Stromal cell of bone marrow (primary cell): ENCODE data around the gene BMPR1B.
"Not testable (repeated sequence)": the region's sequence is repeated elsewhere in the genome, so short reads cannot be mapped to it uniquely, and the experiment has no call there.

Experiments used
- DNase-seq: peaks from one replicate; pipeline ENCODE4 v3.0.0-alpha.2; 2012; ENCODE audit warnings: low read depth

BMPR1B gene

GRCh38 chr4:95091272-95091671 is 333.5 kb downstream of the BMPR1B start:
- DNase-seq = peak; percentile 5

GRCh38 chr4:95092766-95093165 is 335.0 kb downstream of the BMPR1B start:
- DNase-seq = no peak

- no peak for DNase-seq
Measured at GRCh38 chr4:95093460-95093859, 335.7 kb downstream of the BMPR1B start.

GRCh38 chr4:95093936-95094929 is 336.5 kb downstream of the BMPR1B start:
- no peak for DNase-seq

GRCh38 chr4:95095348-95095974 is 337.7 kb downstream of the BMPR1B start:
- DNase-seq = peak; percentile 69

GRCh38 chr4:95102162-95102790 is 344.5 kb downstream of the BMPR1B start:
- no peak for DNase-seq

- no peak for DNase-seq
Measured at GRCh38 chr4:95105112-95105511, 347.4 kb downstream of the BMPR1B start.

GRCh38 chr4:95105983-95106382 is 348.2 kb downstream of the BMPR1B start:
- DNase-seq = no peak

GRCh38 chr4:95106408-95106928 is 348.7 kb downstream of the BMPR1B start:
- peak; percentile 3 for DNase-seq

GRCh38 chr4:95107004-95107403 is 349.2 kb downstream of the BMPR1B start:
- no peak for DNase-seq

- DNase-seq = peak; percentile 50
Measured at GRCh38 chr4:95107635-95108034, 349.9 kb downstream of the BMPR1B start.

- DNase-seq = no peak
Measured at GRCh38 chr4:95108883-95109421, 351.2 kb downstream of the BMPR1B start.

GRCh38 chr4:95114521-95114920 is 356.8 kb downstream of the BMPR1B start:
- no peak for DNase-seq

- DNase-seq = no peak
Measured at GRCh38 chr4:95118497-95118896, 360.7 kb downstream of the BMPR1B start.

GRCh38 chr4:95120456-95120855 is 362.7 kb downstream of the BMPR1B start:
- no peak for DNase-seq

GRCh38 chr4:95122001-95122400 is 364.2 kb downstream of the BMPR1B start:
- DNase-seq = no peak

GRCh38 chr4:95124906-95125504 is 367.2 kb downstream of the BMPR1B start:
- peak; percentile 57 for DNase-seq

GRCh38 chr4:95129031-95129430 is 371.3 kb downstream of the BMPR1B start:
- DNase-seq = no peak

- DNase-seq = peak; percentile 99
Measured at GRCh38 chr4:95129821-95130311, 372.1 kb downstream of the BMPR1B start.

- not testable (repeated sequence) for DNase-seq
Measured at GRCh38 chr4:95134016-95134415, 376.3 kb downstream of the BMPR1B start.

GRCh38 chr4:95139424-95139823 is 381.7 kb downstream of the BMPR1B start:
- DNase-seq = not testable (repeated sequence)

GRCh38 chr4:95141361-95141760 is 383.6 kb downstream of the BMPR1B start:
- DNase-seq = no peak
